Hepatocyte (in vitro differentiated cells): Measurements from ENCODE around the gene NRXN2. TPM values are rescaled to one million over a fixed set of nuclear protein-coding genes. Genes with fewer than 3 reads are reported as not detected.

Source experiments
- DNase-seq: peaks from one replicate; pipeline ENCODE4 v3.0.0-alpha.2; 2016; ENCODE audit warnings: low spot score
- H2AFZ ChIP-seq: fragments of 200-600 bp; sonication (generic); 2 replicates; pipeline ENCODE4 v1.6.0; 2016; ENCODE audit warnings: antibody characterized with exemption, mild to moderate bottlenecking
- H3K27ac ChIP-seq: fragments of 200-600 bp; sonication (generic); 2 replicates; pipeline ENCODE4 v1.5.1; 2016; ENCODE audit warnings: mild to moderate bottlenecking
- H3K27me3 ChIP-seq: fragments of 200-600 bp; sonication (generic); 2 replicates; pipeline ENCODE4 v1.6.1; 2016
- H3K36me3 ChIP-seq: fragments of 200-600 bp; sonication (generic); replicated peaks from 2 replicates; pipeline ENCODE4 v1.5.1; 2016; ENCODE audit warnings: low read depth; ENCODE audit not compliant: insufficient read depth
- H3K4me1 ChIP-seq: fragments of 200-600 bp; sonication (generic); 2 replicates; pipeline ENCODE4 v1.5.1; 2016; ENCODE audit warnings: mild to moderate bottlenecking, moderate library complexity; ENCODE audit not compliant: insufficient read depth
- H3K4me2 ChIP-seq: fragments of 200-600 bp; sonication (generic); 2 replicates; pipeline ENCODE4 v1.6.0; 2016
- H3K4me3 ChIP-seq: fragments of 200-600 bp; sonication (generic); 2 replicates; pipeline ENCODE4 v1.5.1; 2016; ENCODE audit warnings: mild to moderate bottlenecking
- H3K79me2 ChIP-seq: fragments of 200-600 bp; sonication (generic); 2 replicates; pipeline ENCODE4 v1.6.0; 2017; ENCODE audit warnings: mild to moderate bottlenecking
- H3K9me2 ChIP-seq: fragments of 200-600 bp; sonication (generic); replicated peaks from 2 replicates; pipeline ENCODE4 v1.6.0; 2017; ENCODE audit warnings: mild to moderate bottlenecking; ENCODE audit not compliant: insufficient read depth
- H3K9me3 ChIP-seq: fragments of 200-600 bp; sonication (generic); 2 replicates; pipeline ENCODE4 v1.5.1; 2016; ENCODE audit warnings: low read depth, mild to moderate bottlenecking
- H4K20me1 ChIP-seq: fragments of 200-600 bp; sonication (generic); 2 replicates; pipeline ENCODE4 v1.6.0; 2016; ENCODE audit warnings: mild to moderate bottlenecking; ENCODE audit not compliant: insufficient read depth, poor library complexity, severe bottlenecking
- EZH2 ChIP-seq: fragments of 200-600 bp; sonication (generic); IDR thresholded peaks from 2 replicates; pipeline ENCODE4 v1.6.1; 2016; ENCODE audit warnings: antibody characterized with exemption, mild to moderate bottlenecking, borderline replicate concordance
- EZH2phosphoT487 ChIP-seq: fragments of 200-600 bp; sonication (generic); IDR thresholded peaks from one replicate; pipeline ENCODE4 v1.6.1; 2018; ENCODE audit warnings: antibody characterized with exemption, mild to moderate bottlenecking, low read depth, moderate library complexity; ENCODE audit not compliant: unreplicated experiment, severe bottlenecking
- WGBS: methylation state at CpG from one replicate; pipeline ENCODE4 v1.1.6; 2016; ENCODE audit warnings: low lambda C conversion rate; ENCODE audit errors: missing lambda C conversion rate; 5-methylcytosine and 5-hydroxymethylcytosine counted together
- polyA plus RNA-seq: library from polyadenylated mRNA; unstranded; fragments of >200 nt; fragmentation: Nextera tagmentation; extraction: Ambion mirVana; gene quantifications from 2 replicates; pipeline ENCODE4 v1.2.1, GENCODE V29; 2016
- total RNA-seq: library from RNA; depleted of rRNA; stranded (reverse); fragments of >200 nt; gene quantifications from 2 replicates; pipeline ENCODE4 v1.2.3, GENCODE V29; 2014
- TF ChIP-seq, protein P1 (sequence below): fragments of 200-600 bp; sonication (generic); IDR thresholded peaks from 2 replicates; pipeline ENCODE4 v1.5.1; 2016; ENCODE audit warnings: antibody characterized with exemption, mild to moderate bottlenecking; ENCODE audit not compliant: poor library complexity

The NRXN2 gene
- total and polyA plus RNA-seq, 2 experiments from 2014 or later = 0.83 to 1.7 TPM

GRCh38 chr11:64583296-64584262, 139.4 kb downstream of the NRXN2 start:
- Histone ChIP-seq H3K9me2 (no peaks in the 10 kb centered on the region), H2AFZ (no peak overlapping the region), H3K27ac (no peak overlapping the region), H3K4me2 (no peak overlapping the region), H4K20me1 (no peaks in the 10 kb centered on the region), H3K36me3 (no peaks in the 10 kb centered on the region), H3K4me1 (no peaks in the 10 kb centered on the region), H3K27me3 (no peaks in the 10 kb centered on the region), H3K4me3 (no peak overlapping the region), H3K9me3 (no peaks in the 10 kb centered on the region), H3K79me2 (no peaks in the 10 kb centered on the region)
- no peak for TF ChIP-seq EZH2phosphoT487
- TF ChIP-seq, protein P1, sequence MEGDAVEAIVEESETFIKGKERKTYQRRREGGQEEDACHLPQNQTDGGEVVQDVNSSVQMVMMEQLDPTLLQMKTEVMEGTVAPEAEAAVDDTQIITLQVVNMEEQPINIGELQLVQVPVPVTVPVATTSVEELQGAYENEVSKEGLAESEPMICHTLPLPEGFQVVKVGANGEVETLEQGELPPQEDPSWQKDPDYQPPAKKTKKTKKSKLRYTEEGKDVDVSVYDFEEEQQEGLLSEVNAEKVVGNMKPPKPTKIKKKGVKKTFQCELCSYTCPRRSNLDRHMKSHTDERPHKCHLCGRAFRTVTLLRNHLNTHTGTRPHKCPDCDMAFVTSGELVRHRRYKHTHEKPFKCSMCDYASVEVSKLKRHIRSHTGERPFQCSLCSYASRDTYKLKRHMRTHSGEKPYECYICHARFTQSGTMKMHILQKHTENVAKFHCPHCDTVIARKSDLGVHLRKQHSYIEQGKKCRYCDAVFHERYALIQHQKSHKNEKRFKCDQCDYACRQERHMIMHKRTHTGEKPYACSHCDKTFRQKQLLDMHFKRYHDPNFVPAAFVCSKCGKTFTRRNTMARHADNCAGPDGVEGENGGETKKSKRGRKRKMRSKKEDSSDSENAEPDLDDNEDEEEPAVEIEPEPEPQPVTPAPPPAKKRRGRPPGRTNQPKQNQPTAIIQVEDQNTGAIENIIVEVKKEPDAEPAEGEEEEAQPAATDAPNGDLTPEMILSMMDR = no peak
- TF ChIP-seq EZH2 = no peak
- WGBS = 90% methylated on average over 28 of the region's 28 CpGs
- DNase-seq = no peak

DNA sequence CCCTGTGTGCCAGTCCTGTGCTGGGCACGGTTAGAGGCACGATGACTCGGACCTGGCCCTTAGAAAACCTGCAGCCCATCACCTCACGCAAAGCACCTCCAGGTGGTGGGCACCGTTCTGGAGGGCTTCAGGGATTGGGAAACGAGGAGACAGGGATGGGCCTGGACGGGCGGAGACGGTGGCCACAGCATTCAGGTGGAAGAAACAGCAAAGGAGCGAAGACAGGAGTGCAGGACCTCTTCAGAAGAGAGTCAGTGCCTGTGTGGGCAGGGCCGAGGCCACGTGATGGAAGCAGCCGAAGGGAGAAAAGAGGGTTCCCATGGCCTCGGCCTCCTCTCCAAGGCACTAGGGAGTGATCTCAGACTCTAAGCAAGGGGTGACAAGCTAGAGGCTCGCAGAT, 140.1 kb downstream of the NRXN2 start:
- Histone ChIP-seq H3K79me2 (no peaks in the 10 kb centered on the region), H4K20me1 (no peaks in the 10 kb centered on the region)
- WGBS = 94% methylated on average over 15 of the region's 15 CpGs

DNA sequence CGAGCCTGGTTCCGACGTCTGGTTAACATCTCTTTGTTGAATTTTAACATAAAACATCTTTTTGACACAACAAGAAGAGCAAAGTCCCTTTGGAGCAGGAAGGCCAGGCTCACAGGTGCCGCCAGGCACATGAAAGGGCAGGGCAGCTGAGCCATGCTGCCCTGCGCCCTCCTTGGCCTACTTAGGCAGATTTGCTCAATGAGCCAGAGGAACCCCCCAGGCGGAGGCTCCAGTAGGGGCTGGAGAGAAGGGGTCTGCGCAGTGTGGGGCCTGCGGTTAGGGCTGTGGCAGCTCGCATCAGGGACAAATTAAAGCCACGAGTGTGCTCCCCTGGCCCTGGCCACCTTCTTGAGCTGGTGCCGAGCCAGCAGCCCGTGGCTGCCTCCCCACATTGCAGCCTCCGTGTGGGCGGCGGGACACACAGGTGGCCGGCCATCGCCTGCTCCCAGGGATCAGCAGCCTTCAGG, 141.9 kb downstream of the NRXN2 start:
- Histone ChIP-seq H4K20me1 (no peaks in the 10 kb centered on the region), H3K27me3 (no peaks in the 10 kb centered on the region), H3K4me2 (no peak overlapping the region), H3K9me2 (no peaks in the 10 kb centered on the region), H3K36me3 (no peaks in the 10 kb centered on the region), H3K27ac (no peak overlapping the region), H3K9me3 (no peaks in the 10 kb centered on the region), H3K4me1 (no peaks in the 10 kb centered on the region), H2AFZ (no peak overlapping the region), H3K79me2 (no peaks in the 10 kb centered on the region), H3K4me3 (no peak overlapping the region)
- TF ChIP-seq EZH2phosphoT487 (no peak), EZH2 (no peak)
- TF ChIP-seq, protein P1 = no peak
- WGBS = 86% methylated on average over 17 of the region's 17 CpGs
- DNase-seq = no peak

More for the DNA sequence above, 140.1 kb downstream of the NRXN2 start:
- Histone ChIP-seq H3K27me3 (no peaks in the 10 kb centered on the region), H3K9me2 (no peaks in the 10 kb centered on the region), H2AFZ (no peak overlapping the region), H3K27ac (no peak overlapping the region), H3K4me3 (no peak overlapping the region), H3K9me3 (no peaks in the 10 kb centered on the region), H3K4me1 (no peaks in the 10 kb centered on the region), H3K4me2 (no peak overlapping the region), H3K36me3 (no peaks in the 10 kb centered on the region)
- no peak for DNase-seq
- TF ChIP-seq EZH2phosphoT487 (no peak), EZH2 (no peak)
- TF ChIP-seq, protein P1 = no peak
